ENCODE data around the gene XRCC4.

The XRCC4 gene

GRCh38 chr5:83099445-83099844 lies 22.1 kb downstream of the XRCC4 start:
- Histone ChIP-seq H3K9me3 (ENCODE audit: control insufficient read depth, insufficient read depth, low read depth, low read length) (no peaks in the 10 kb centered on the region), H3K27ac (ENCODE audit: extremely low read depth, low read depth, low read length) (no peak overlapping the region), H3K36me3 (ENCODE audit: control insufficient read depth in 2 of 2, insufficient read depth in 1 of 2, low read length in 2 of 2) (no peaks in the 10 kb centered on the region), H3K4me3 (ENCODE audit: low read depth, low read length) (no peak overlapping the region), H3K4me1 (ENCODE audit: control insufficient read depth, insufficient read depth, low read length) (peaks cover 29% of the 10 kb centered on the region)
- ChIA-PET CTCF (no interaction called here), POLR2A (no interaction called here)
- TF ChIP-seq ZNF366 (tag by site-specific recombination; conservative IDR thresholded peaks at IDR 0.05) (peak; percentile 48; the same call in 1 of the 2 replicates), ZXDB (tag by site-specific recombination; IDR thresholded peaks at IDR 0.05) (0 out of 2 replicates have a peak, but pooled peaks have one; percentile 35), ZNF555 (tag by site-specific recombination; conservative IDR thresholded peaks at IDR 0.05) (no peak)

GRCh38 chr5:83101514-83101913 lies 24.2 kb downstream of the XRCC4 start:
- Histone ChIP-seq H3K4me1 (ENCODE audit: control insufficient read depth, insufficient read depth, low read length) (peaks cover 29% of the 10 kb centered on the region), H3K4me3 (ENCODE audit: low read depth, low read length) (no peak overlapping the region)
- TF ChIP-seq ZNF37A (tag by site-specific recombination; IDR thresholded peaks at IDR 0.05) (no peak), ZSCAN18 (tag by site-specific recombination; IDR thresholded peaks at IDR 0.05) (no peak), ZNF416 (tag by site-specific recombination; IDR thresholded peaks at IDR 0.05) (peak; percentile 63; the same call in 1 of the 2 replicates), TCF7L2 (IDR thresholded peaks at IDR 0.05; ENCODE audit: borderline replicate concordance, low read depth, low read length) (peak; percentile 31; the same call in 1 of the 2 replicates), SP7 (tag by site-specific recombination; IDR thresholded peaks at IDR 0.05) (peak; percentile 42; the same call in 1 of the 2 replicates), ZSCAN16 (tag by site-specific recombination; IDR thresholded peaks at IDR 0.05) (no peak), WT1 (tag by site-specific recombination; IDR thresholded peaks at IDR 0.05) (no peak), ZNF366 (tag by site-specific recombination; conservative IDR thresholded peaks at IDR 0.05) (peak; percentile 39; the same call in 1 of the 2 replicates), ZNF843 (tag by site-specific recombination; IDR thresholded peaks at IDR 0.05) (peak; percentile 45; the same call in 1 of the 2 replicates), ZNF280D (tag by site-specific recombination; IDR thresholded peaks at IDR 0.05) (no peak), ZBTB20 (tag by site-specific recombination; IDR thresholded peaks at IDR 0.05) (no peak), ZXDB (tag by site-specific recombination; IDR thresholded peaks at IDR 0.05) (0 out of 2 replicates have a peak, but pooled peaks have one; percentile 25), GLI2 (tag by site-specific recombination; IDR thresholded peaks at IDR 0.05; ENCODE audit: borderline replicate concordance, low read depth) (no peak), ZNF174 (tag by site-specific recombination; IDR thresholded peaks at IDR 0.05) (no peak), ZBTB17 (tag by site-specific recombination; IDR thresholded peaks at IDR 0.05) (peak; percentile 62), SCRT1 (tag by site-specific recombination; IDR thresholded peaks at IDR 0.05; ENCODE audit: borderline replicate concordance) (no peak), REPIN1 (tag by site-specific recombination; IDR thresholded peaks at IDR 0.05; ENCODE audit: low read depth) (no peak), ZNF146 (tag by site-specific recombination; IDR thresholded peaks at IDR 0.05) (no peak), HOXA7 (CRISPR knock-in tag; IDR thresholded peaks at IDR 0.05; ENCODE audit: borderline replicate concordance) (no peak), ZNF473 (tag by site-specific recombination; IDR thresholded peaks at IDR 0.05) (no peak)
- TF ChIP-seq, protein P1, sequence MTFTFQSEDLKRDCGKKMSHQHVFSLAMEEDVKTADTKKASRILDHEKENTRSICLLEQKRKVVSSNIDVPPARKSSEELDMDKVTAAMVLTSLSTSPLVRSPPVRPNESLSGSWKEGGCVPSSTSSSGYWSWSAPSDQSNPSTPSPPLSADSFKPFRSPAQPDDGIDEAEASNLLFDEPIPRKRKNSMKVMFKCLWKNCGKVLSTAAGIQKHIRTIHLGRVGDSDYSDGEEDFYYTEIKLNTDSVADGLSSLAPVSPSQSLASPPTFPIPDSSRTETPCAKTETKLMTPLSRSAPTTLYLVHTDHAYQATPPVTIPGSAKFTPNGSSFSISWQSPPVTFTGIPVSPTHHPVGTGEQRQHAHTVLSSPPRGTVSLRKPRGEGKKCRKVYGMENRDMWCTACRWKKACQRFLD (tag by site-specific recombination; IDR thresholded peaks at IDR 0.05): no peak
- TF ChIP-seq, protein P2, sequence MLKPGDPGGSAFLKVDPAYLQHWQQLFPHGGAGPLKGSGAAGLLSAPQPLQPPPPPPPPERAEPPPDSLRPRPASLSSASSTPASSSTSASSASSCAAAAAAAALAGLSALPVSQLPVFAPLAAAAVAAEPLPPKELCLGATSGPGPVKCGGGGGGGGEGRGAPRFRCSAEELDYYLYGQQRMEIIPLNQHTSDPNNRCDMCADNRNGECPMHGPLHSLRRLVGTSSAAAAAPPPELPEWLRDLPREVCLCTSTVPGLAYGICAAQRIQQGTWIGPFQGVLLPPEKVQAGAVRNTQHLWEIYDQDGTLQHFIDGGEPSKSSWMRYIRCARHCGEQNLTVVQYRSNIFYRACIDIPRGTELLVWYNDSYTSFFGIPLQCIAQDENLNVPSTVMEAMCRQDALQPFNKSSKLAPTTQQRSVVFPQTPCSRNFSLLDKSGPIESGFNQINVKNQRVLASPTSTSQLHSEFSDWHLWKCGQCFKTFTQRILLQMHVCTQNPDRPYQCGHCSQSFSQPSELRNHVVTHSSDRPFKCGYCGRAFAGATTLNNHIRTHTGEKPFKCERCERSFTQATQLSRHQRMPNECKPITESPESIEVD (tag by site-specific recombination; IDR thresholded peaks at IDR 0.05): peak; percentile 59
- TF ChIP-seq, protein P3, sequence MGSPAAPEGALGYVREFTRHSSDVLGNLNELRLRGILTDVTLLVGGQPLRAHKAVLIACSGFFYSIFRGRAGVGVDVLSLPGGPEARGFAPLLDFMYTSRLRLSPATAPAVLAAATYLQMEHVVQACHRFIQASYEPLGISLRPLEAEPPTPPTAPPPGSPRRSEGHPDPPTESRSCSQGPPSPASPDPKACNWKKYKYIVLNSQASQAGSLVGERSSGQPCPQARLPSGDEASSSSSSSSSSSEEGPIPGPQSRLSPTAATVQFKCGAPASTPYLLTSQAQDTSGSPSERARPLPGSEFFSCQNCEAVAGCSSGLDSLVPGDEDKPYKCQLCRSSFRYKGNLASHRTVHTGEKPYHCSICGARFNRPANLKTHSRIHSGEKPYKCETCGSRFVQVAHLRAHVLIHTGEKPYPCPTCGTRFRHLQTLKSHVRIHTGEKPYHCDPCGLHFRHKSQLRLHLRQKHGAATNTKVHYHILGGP (tag by site-specific recombination; IDR thresholded peaks at IDR 0.05): peak; percentile 95
- TF ChIP-seq, protein P4, sequence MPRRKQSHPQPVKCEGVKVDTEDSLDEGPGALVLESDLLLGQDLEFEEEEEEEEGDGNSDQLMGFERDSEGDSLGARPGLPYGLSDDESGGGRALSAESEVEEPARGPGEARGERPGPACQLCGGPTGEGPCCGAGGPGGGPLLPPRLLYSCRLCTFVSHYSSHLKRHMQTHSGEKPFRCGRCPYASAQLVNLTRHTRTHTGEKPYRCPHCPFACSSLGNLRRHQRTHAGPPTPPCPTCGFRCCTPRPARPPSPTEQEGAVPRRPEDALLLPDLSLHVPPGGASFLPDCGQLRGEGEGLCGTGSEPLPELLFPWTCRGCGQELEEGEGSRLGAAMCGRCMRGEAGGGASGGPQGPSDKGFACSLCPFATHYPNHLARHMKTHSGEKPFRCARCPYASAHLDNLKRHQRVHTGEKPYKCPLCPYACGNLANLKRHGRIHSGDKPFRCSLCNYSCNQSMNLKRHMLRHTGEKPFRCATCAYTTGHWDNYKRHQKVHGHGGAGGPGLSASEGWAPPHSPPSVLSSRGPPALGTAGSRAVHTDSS (tag by site-specific recombination; IDR thresholded peaks at IDR 0.05): no peak

More at GRCh38 chr5:83101514-83101913, 24.2 kb downstream of the XRCC4 start:
- ChIA-PET POLR2A (interaction anchor here (0.9 kb wide), 1 partner anchor 372 kb away, joined by 3 read pairs; no protein-coding TSS in a partner anchor), CTCF (interaction anchor here (0.6 kb wide), 1 partner anchor 8 kb away, joined by 3 read pairs; no protein-coding TSS in a partner anchor)
- Histone ChIP-seq H3K9me3 (ENCODE audit: control insufficient read depth, insufficient read depth, low read depth, low read length) (no peaks in the 10 kb centered on the region), H3K36me3 (ENCODE audit: control insufficient read depth in 2 of 2, insufficient read depth in 1 of 2, low read length in 2 of 2) (no peaks in the 10 kb centered on the region), H3K27ac (ENCODE audit: extremely low read depth, low read depth, low read length) (no peak overlapping the region)
